Measurements from ENCODE around the gene DMWD.

DNA sequence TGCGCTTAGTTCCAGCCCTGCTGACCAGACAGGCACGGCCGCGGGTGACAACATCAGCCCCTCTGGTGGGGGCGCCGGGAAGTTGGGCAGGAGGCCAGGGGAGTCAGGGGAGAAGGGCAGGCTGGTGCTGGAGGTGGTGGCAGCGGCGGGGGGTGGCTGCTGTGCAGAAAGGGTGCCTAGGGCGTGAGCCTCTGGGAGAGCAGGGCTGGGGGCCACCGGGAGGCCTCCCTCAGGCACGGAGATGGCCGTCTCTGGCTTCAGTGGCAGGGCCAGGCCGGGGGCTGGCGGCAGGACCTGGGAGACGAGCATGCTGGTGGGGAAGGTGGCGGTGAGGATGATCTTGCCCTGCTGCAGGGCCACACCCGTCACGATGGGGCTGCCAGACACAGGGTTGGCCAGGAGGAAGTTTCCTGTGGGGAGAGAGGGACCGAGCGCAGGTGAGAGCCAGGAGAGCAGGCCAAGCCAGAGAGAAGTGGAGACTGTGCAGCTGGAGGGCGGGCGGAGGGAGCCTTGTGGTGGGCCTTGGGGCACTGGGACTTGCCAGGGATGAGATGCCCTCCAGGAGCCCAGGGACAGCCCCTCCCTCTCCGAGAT lies 26.8 kb downstream of the DMWD start:
- TF ChIP-seq CTCF (IDR thresholded peaks at IDR 0.05; ENCODE audit: low read depth, low read length, poor library complexity, severe bottlenecking) (no peak), EZH2phosphoT487 (IDR thresholded peaks at IDR 0.05; ENCODE audit: borderline replicate concordance, low read length) (no peak)
